Calu3 (cell line): ENCODE results near the gene ASTN2. TPM values are rescaled to one million over a fixed set of nuclear protein-coding genes. Genes with fewer than 3 reads are reported as not detected.

Experiments
- BruUV-seq: library from RNA; stranded (reverse); fragments of 400-500 nt; replicated peaks from 2 replicates; lab custom pipeline; 2021; lab: Mats Ljungman, UMichigan
- CTCF ChIA-PET: fragments of 300-600 bp; sonication (Branson Sonifier 250); formaldehyde crosslinking; loops from one replicate; lab custom pipeline; 2022; ENCODE audit warnings: antibody characterized with exemption; lab: Charles Lee
- DNase-seq: peaks from one replicate; pipeline ENCODE4 v3.0.0; 2022
- H3K27ac Mint-ChIP-seq: one replicate; pipeline ENCODE4 v1.8.0; 2022; ENCODE audit warnings: mixed read lengths; ENCODE audit not compliant: unreplicated experiment
- H3K27me3 Mint-ChIP-seq: one replicate; pipeline ENCODE4 v1.8.0; 2022; ENCODE audit warnings: mixed read lengths; ENCODE audit not compliant: unreplicated experiment
- H3K36me3 Mint-ChIP-seq: one replicate; pipeline ENCODE4 v1.8.0; 2022; ENCODE audit warnings: mild to moderate bottlenecking, moderate library complexity, mixed read lengths; ENCODE audit not compliant: insufficient read depth, unreplicated experiment
- H3K4me1 Mint-ChIP-seq: one replicate; pipeline ENCODE4 v1.8.0; 2022; ENCODE audit warnings: mild to moderate bottlenecking, low read depth, mixed read lengths; ENCODE audit not compliant: unreplicated experiment
- H3K4me3 Mint-ChIP-seq: one replicate; pipeline ENCODE4 v1.8.0; 2022; ENCODE audit warnings: mild to moderate bottlenecking, low read depth, moderate library complexity, mixed read lengths; ENCODE audit not compliant: unreplicated experiment
- H3K9me3 Mint-ChIP-seq: one replicate; pipeline ENCODE4 v1.8.0; 2022; ENCODE audit warnings: low read depth, mixed read lengths; ENCODE audit not compliant: unreplicated experiment
- CTCF ChIP-seq: fragments of 200-600 bp; IDR thresholded peaks from one replicate; pipeline ENCODE4 v1.8.0; 2022; ENCODE audit warnings: antibody characterized with exemption; ENCODE audit not compliant: unreplicated experiment
- intact Hi-C: fragments of 100-400 bp; cut with micrococcal nuclease; formaldehyde crosslinking; loops from one replicate; pipeline ENCODE4 v1.10.0; 2022; ENCODE audit not compliant: unreplicated experiment
- total RNA-seq: library from RNA; stranded (reverse); gene quantifications from 2 replicates; pipeline ENCODE4 v1.2.3, GENCODE V29; 2022

Gene ASTN2
- total RNA-seq, 1 experiment from 2014 or later: 1.7 TPM

GRCh38 chr9:116541402-116541801, 873.5 kb downstream of the ASTN2 start:
- no peak overlapping the region for H3K27ac Mint-ChIP-seq
- CTCF ChIA-PET: no interaction called here
- TF ChIP-seq CTCF: no peak
- no peaks in the 10 kb centered on the region for H3K4me1 Mint-ChIP-seq
- no peak for DNase-seq
- H3K36me3 Mint-ChIP-seq: no peaks in the 10 kb centered on the region
- intact Hi-C loops: no loop called here
- H3K27me3 Mint-ChIP-seq: no peaks in the 10 kb centered on the region
- no peak overlapping the region for H3K4me3 Mint-ChIP-seq
- no peaks in the 10 kb centered on the region for H3K9me3 Mint-ChIP-seq
- no TSS peak for BruUV-seq

DNA sequence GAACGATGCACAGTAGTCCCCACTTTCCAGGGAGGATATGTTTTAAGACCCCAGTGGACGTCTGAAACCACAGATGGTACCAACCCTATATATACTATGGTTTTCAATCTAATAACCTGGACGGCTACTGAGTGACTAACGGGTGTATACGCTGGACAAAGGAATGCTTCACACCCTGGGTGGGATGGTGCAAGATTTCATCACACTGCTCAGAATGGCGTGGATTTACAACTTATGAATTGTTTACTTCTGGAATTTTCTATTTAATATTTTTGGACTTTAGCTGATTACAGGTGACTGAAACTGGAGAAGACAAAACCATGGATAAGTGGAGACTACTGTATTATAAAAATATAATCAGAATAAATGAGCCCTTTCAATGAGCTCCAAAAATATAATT, 875.3 kb downstream of the ASTN2 start:
- no peaks in the 10 kb centered on the region for H3K27me3 Mint-ChIP-seq
- no peak for TF ChIP-seq CTCF
- no TSS peak for BruUV-seq
- H3K4me3 Mint-ChIP-seq: no peak overlapping the region
- no peaks in the 10 kb centered on the region for H3K36me3 Mint-ChIP-seq
- peaks cover 4% of the 10 kb centered on the region for H3K9me3 Mint-ChIP-seq
- H3K27ac Mint-ChIP-seq: no peak overlapping the region
- no peaks in the 10 kb centered on the region for H3K4me1 Mint-ChIP-seq
- intact Hi-C loops: no loop called here
- DNase-seq: no peak
- CTCF ChIA-PET: no interaction called here

- no peak for DNase-seq
- intact Hi-C loops: no loop called here
- peaks cover 4% of the 10 kb centered on the region for H3K9me3 Mint-ChIP-seq
- H3K4me1 Mint-ChIP-seq: no peaks in the 10 kb centered on the region
- H3K36me3 Mint-ChIP-seq: no peaks in the 10 kb centered on the region
- no TSS peak for BruUV-seq
- CTCF ChIA-PET: no interaction called here
- TF ChIP-seq CTCF: no peak
- H3K4me3 Mint-ChIP-seq: no peak overlapping the region
- no peaks in the 10 kb centered on the region for H3K27me3 Mint-ChIP-seq
- no peak overlapping the region for H3K27ac Mint-ChIP-seq
Observed at GRCh38 chr9:116525611-116526010, 889.2 kb downstream of the ASTN2 start.

DNA sequence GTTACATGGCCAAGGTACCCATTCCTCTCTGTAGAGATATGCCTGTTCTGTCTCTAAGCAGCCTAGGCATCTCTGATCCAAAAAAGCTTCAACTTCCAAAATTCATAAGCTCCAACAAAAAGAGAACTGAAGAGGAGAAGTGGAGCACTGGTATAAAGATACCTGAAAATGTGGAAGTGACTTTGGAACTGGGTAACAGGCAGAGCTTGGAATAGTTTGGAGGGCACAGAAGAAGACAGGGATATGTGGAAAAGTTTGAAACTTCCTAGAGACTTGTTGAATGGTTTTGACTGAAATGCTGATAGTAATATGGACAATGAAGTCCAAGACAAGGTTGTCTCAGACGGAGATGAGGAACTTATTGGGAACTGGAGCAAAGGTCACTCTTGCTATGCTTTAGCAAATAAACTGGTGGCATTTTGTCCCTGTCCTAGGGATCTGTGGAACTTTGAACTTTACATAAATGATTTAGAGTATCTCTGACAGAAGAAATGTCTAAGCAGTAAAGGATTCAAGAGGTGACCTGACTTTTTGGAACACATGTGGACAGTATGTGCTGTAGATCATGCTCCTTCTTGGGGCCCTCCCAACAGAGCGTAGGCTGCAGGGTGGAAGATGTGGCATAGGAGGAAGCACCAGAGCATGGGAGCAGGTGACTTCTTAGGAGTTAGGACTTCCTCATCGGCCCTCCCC, 889.9 kb downstream of the ASTN2 start:
- no peak for TF ChIP-seq CTCF
- H3K27ac Mint-ChIP-seq: no peak overlapping the region

More for the DNA sequence above, 889.9 kb downstream of the ASTN2 start:
- intact Hi-C loops: no loop called here
- CTCF ChIA-PET: interaction anchor here (0.9 kb wide), 1 partner anchor 33 kb away, joined by 3 read pairs; no protein-coding TSS in a partner anchor
- H3K9me3 Mint-ChIP-seq: peaks cover 4% of the 10 kb centered on the region
- DNase-seq: no peak
- no peaks in the 10 kb centered on the region for H3K36me3 Mint-ChIP-seq
- no TSS peak for BruUV-seq
- H3K4me1 Mint-ChIP-seq: no peaks in the 10 kb centered on the region
- H3K4me3 Mint-ChIP-seq: no peak overlapping the region
- H3K27me3 Mint-ChIP-seq: no peaks in the 10 kb centered on the region
